ENCODE data around the gene TTC39B. TPM values are rescaled to one million over a fixed set of nuclear protein-coding genes. Genes with fewer than 3 reads are reported as not detected.

Gene TTC39B
- total and polyA plus RNA-seq, 2 of the 8 experiments (the other 6 are each of a cell fraction or from before 2014, with no cell fraction given) = 1.6 to 10.9 TPM

DNA sequence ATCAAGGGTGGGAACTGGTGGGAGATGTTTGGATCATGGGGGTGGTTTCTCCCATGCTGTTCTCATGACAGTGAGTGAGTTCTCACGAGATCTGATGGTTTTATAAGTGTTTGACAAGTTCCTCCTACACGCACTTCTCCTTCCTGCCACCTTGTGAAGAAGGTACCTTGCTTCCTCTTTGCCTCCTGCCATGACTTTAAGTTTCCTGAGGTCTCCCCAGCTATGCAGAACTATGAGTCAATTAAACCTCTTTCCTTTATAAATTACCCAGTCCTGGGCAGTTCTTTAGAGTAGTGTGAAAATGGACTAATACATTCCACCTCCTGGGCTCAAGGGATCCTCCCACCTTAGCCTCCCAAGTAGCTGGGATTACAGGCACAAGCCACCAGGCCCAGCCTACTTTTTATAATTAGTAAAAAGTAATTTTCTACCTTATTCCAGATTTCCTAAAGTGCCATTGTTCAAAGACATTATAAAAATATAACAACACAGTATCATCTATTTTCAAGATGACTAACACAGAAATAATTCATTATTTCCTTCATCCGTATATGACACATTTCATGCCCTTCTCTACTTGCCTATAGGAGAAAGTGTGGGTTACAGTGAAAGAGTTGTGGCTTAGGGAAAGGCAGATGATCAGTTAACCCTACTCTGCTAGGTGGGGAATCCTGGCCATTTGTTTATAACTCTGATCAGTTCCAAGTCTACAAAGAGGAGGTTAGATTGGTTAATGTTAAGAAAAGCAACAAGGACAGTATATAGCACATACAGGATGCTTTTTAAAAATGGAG lies 99.9 kb downstream of the TTC39B start (continued):
- TF ChIP-seq, protein P1, sequence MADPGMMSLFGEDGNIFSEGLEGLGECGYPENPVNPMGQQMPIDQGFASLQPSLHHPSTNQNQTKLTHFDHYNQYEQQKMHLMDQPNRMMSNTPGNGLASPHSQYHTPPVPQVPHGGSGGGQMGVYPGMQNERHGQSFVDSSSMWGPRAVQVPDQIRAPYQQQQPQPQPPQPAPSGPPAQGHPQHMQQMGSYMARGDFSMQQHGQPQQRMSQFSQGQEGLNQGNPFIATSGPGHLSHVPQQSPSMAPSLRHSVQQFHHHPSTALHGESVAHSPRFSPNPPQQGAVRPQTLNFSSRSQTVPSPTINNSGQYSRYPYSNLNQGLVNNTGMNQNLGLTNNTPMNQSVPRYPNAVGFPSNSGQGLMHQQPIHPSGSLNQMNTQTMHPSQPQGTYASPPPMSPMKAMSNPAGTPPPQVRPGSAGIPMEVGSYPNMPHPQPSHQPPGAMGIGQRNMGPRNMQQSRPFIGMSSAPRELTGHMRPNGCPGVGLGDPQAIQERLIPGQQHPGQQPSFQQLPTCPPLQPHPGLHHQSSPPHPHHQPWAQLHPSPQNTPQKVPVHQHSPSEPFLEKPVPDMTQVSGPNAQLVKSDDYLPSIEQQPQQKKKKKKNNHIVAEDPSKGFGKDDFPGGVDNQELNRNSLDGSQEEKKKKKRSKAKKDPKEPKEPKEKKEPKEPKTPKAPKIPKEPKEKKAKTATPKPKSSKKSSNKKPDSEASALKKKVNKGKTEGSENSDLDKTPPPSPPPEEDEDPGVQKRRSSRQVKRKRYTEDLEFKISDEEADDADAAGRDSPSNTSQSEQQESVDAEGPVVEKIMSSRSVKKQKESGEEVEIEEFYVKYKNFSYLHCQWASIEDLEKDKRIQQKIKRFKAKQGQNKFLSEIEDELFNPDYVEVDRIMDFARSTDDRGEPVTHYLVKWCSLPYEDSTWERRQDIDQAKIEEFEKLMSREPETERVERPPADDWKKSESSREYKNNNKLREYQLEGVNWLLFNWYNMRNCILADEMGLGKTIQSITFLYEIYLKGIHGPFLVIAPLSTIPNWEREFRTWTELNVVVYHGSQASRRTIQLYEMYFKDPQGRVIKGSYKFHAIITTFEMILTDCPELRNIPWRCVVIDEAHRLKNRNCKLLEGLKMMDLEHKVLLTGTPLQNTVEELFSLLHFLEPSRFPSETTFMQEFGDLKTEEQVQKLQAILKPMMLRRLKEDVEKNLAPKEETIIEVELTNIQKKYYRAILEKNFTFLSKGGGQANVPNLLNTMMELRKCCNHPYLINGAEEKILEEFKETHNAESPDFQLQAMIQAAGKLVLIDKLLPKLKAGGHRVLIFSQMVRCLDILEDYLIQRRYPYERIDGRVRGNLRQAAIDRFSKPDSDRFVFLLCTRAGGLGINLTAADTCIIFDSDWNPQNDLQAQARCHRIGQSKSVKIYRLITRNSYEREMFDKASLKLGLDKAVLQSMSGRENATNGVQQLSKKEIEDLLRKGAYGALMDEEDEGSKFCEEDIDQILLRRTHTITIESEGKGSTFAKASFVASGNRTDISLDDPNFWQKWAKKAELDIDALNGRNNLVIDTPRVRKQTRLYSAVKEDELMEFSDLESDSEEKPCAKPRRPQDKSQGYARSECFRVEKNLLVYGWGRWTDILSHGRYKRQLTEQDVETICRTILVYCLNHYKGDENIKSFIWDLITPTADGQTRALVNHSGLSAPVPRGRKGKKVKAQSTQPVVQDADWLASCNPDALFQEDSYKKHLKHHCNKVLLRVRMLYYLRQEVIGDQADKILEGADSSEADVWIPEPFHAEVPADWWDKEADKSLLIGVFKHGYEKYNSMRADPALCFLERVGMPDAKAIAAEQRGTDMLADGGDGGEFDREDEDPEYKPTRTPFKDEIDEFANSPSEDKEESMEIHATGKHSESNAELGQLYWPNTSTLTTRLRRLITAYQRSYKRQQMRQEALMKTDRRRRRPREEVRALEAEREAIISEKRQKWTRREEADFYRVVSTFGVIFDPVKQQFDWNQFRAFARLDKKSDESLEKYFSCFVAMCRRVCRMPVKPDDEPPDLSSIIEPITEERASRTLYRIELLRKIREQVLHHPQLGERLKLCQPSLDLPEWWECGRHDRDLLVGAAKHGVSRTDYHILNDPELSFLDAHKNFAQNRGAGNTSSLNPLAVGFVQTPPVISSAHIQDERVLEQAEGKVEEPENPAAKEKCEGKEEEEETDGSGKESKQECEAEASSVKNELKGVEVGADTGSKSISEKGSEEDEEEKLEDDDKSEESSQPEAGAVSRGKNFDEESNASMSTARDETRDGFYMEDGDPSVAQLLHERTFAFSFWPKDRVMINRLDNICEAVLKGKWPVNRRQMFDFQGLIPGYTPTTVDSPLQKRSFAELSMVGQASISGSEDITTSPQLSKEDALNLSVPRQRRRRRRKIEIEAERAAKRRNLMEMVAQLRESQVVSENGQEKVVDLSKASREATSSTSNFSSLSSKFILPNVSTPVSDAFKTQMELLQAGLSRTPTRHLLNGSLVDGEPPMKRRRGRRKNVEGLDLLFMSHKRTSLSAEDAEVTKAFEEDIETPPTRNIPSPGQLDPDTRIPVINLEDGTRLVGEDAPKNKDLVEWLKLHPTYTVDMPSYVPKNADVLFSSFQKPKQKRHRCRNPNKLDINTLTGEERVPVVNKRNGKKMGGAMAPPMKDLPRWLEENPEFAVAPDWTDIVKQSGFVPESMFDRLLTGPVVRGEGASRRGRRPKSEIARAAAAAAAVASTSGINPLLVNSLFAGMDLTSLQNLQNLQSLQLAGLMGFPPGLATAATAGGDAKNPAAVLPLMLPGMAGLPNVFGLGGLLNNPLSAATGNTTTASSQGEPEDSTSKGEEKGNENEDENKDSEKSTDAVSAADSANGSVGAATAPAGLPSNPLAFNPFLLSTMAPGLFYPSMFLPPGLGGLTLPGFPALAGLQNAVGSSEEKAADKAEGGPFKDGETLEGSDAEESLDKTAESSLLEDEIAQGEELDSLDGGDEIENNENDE (IDR thresholded peaks at IDR 0.05; ENCODE audit: insufficient replicate concordance, low read length) = no peak
- no peak for TF ChIP-seq CREB1 (IDR thresholded peaks at IDR 0.05)
- TF ChIP-seq JUN (IDR thresholded peaks at IDR 0.05; ENCODE audit: low read depth, low read length) = no peak
- no peak for TF ChIP-seq SIRT6 (IDR thresholded peaks at IDR 0.05; ENCODE audit: low read length)
- TF ChIP-seq CBX8 (IDR thresholded peaks at IDR 0.05; ENCODE audit: borderline replicate concordance, low read depth, low read length) = no peak
- no peak for TF ChIP-seq NANOG (IDR thresholded peaks at IDR 0.05; ENCODE audit: insufficient read depth, low read depth, low read length, poor library complexity, severe bottlenecking)
- TF ChIP-seq, protein P2, sequence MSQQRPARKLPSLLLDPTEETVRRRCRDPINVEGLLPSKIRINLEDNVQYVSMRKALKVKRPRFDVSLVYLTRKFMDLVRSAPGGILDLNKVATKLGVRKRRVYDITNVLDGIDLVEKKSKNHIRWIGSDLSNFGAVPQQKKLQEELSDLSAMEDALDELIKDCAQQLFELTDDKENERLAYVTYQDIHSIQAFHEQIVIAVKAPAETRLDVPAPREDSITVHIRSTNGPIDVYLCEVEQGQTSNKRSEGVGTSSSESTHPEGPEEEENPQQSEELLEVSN (IDR thresholded peaks at IDR 0.05) = no peak
- TF ChIP-seq HDAC6 (IDR thresholded peaks at IDR 0.05; ENCODE audit: low read depth, low read length) = no peak
- no peak for TF ChIP-seq TEAD4 (IDR thresholded peaks at IDR 0.05; ENCODE audit: low read depth, low read length)
- no peak for TF ChIP-seq KDM4A (IDR thresholded peaks at IDR 0.05; ENCODE audit: low read depth, low read length, severe bottlenecking)

Data from H1 (cell line).